CD14-positive monocyte (primary cell): ENCODE results near the gene TNFRSF19. TPM values are rescaled to one million over a fixed set of nuclear protein-coding genes. Genes with fewer than 3 reads are reported as not detected.

Experiments
- DNase-seq, 3 donors: peaks; one replicate each; pipeline ENCODE4 v3.0.0-alpha.2; 2011 to 2022
- H2AFZ ChIP-seq: 2 replicates; pipeline ENCODE4 v1.6.0; 2012; ENCODE audit warnings: mild to moderate bottlenecking, low read depth, low read length, inconsistent platforms; ENCODE audit not compliant: insufficient read depth, poor library complexity, severe bottlenecking
- H3K27ac ChIP-seq, 2 donors: 1 replicate in 1 of 2; 2 replicates in 1 of 2; pipeline ENCODE4 v1.5.1; 2012 to 2013; ENCODE audit warnings: low read length in 2 of 2, control low read depth in 1 of 2, inconsistent platforms in 1 of 2, low read depth in 1 of 2, mild to moderate bottlenecking in 1 of 2
- H3K27me3 ChIP-seq, 2 donors: one replicate each; pipeline versions ENCODE4 v1.6.0 to v1.6.1; 2011 to 2013; ENCODE audit warnings: low read length in 2 of 2; ENCODE audit not compliant: control insufficient read depth in 2 of 2, insufficient read depth in 2 of 2
- H3K36me3 ChIP-seq, 2 donors: replicated peaks in 1 of 2; 1 replicate in 1 of 2; 2 replicates in 1 of 2; pipeline versions ENCODE4 v1.5.1 to v1.6.1; 2012 to 2013; ENCODE audit warnings: low read length in 2 of 2, control low read depth in 1 of 2, inconsistent platforms in 1 of 2, mild to moderate bottlenecking in 1 of 2; ENCODE audit not compliant: insufficient read depth in 2 of 2, control insufficient read depth in 1 of 2
- H3K4me1 ChIP-seq, 2 donors: 1 replicate in 1 of 2; 2 replicates in 1 of 2; pipeline versions ENCODE4 v1.5.1 to v1.6.1; 2012 to 2013; ENCODE audit warnings: low read length in 2 of 2, control low read depth in 1 of 2, inconsistent platforms in 1 of 2, mild to moderate bottlenecking in 1 of 2, moderate library complexity in 1 of 2; ENCODE audit not compliant: insufficient read depth in 2 of 2, control insufficient read depth in 1 of 2
- H3K4me2 ChIP-seq: replicated peaks from 2 replicates; pipeline ENCODE3; 2012; ENCODE audit warnings: low read length, moderate library complexity, mild to moderate bottlenecking; ENCODE audit not compliant: poor library complexity, severe bottlenecking; ENCODE audit errors: extremely low read depth
- H3K4me3 ChIP-seq, 3 experiments: fragments of 200-600 bp in 1 of 3; sonication (generic) in 1 of 3; replicated peaks in 1 of 3; 1 replicate in 2 of 3; 2 replicates in 1 of 3; pipeline ENCODE4 v1.5.1; 2011 to 2013; ENCODE audit warnings: low read length in 3 of 3, mild to moderate bottlenecking in 3 of 3, control low read depth in 2 of 3, low read depth in 2 of 3, inconsistent platforms in 1 of 3, moderate library complexity in 1 of 3
- H3K79me2 ChIP-seq: 2 replicates; pipeline ENCODE4 v1.6.0; 2012; ENCODE audit warnings: mild to moderate bottlenecking, control low read depth, inconsistent platforms, low read length, moderate library complexity; ENCODE audit not compliant: insufficient read depth
- H3K9ac ChIP-seq: 2 replicates; pipeline ENCODE4 v1.6.0; 2017; ENCODE audit warnings: low read length, mild to moderate bottlenecking; ENCODE audit not compliant: insufficient read depth, poor library complexity, severe bottlenecking
- H3K9me3 ChIP-seq, 2 donors: replicated peaks in 1 of 2; 1 replicate in 1 of 2; 2 replicates in 1 of 2; pipeline versions ENCODE4 v1.5.1 to v1.6.1; 2012 to 2013; ENCODE audit warnings: low read length in 2 of 2, control low read depth in 1 of 2; ENCODE audit not compliant: control insufficient read depth in 1 of 2, insufficient read depth in 1 of 2
- H4K20me1 ChIP-seq: 2 replicates; pipeline ENCODE4 v1.6.0; 2012; ENCODE audit warnings: mild to moderate bottlenecking, low read length, control low read depth, moderate library complexity; ENCODE audit not compliant: insufficient read depth
- H3K27ac Mint-ChIP-seq, 7 donors: one replicate each; pipeline ENCODE4 v1.8.0; 2020; ENCODE audit warnings: mild to moderate bottlenecking in 7 of 7, mixed read lengths in 7 of 7, moderate library complexity in 6 of 7, inconsistent platforms in 2 of 7
- H3K27me3 Mint-ChIP-seq, 3 donors: one replicate each; pipeline ENCODE4 v1.8.0; 2021 to 2022; ENCODE audit warnings: low read depth in 3 of 3, mild to moderate bottlenecking in 3 of 3, mixed read lengths in 3 of 3, moderate library complexity in 3 of 3, inconsistent platforms in 1 of 3
- H3K36me3 Mint-ChIP-seq, 2 donors: one replicate each; pipeline ENCODE4 v1.8.0; 2020; ENCODE audit warnings: mixed read lengths in 2 of 2, inconsistent platforms in 1 of 2, mild to moderate bottlenecking in 1 of 2
- H3K4me1 Mint-ChIP-seq: one replicate; pipeline ENCODE4 v1.8.0; 2020; ENCODE audit warnings: mild to moderate bottlenecking, mixed read lengths
- H3K4me3 Mint-ChIP-seq, 2 donors: one replicate each; pipeline ENCODE4 v1.8.0; 2020; ENCODE audit warnings: mild to moderate bottlenecking in 2 of 2, mixed read lengths in 2 of 2, moderate library complexity in 1 of 2
- H3K9me3 Mint-ChIP-seq, 7 donors: one replicate each; pipeline ENCODE4 v1.8.0; 2020 to 2022; ENCODE audit warnings: mixed read lengths in 7 of 7, mild to moderate bottlenecking in 6 of 7, moderate library complexity in 6 of 7, inconsistent platforms in 2 of 7
- whole genome bisulfite sequencing: methylation state at CpG from one replicate; pipeline ENCODE4 v1.1.5; 2013; ENCODE audit warnings: missing lambda C conversion rate; ENCODE audit not compliant: insufficient coverage; 5-methylcytosine and 5-hydroxymethylcytosine counted together
- intact Hi-C, 2 donors: fragments of 100-400 bp; cut with micrococcal nuclease; formaldehyde crosslinking; loops; one replicate each; pipeline versions ENCODE4 v1.15.0 to v1.15.1; 2023
- polyA plus RNA-seq, 3 donors: library from polyadenylated mRNA; depleted of rRNA in 1 of 3; unstranded in 2 of 3; stranded (reverse) in 1 of 3; fragments of 300-500 nt in 2 of 3; fragments of >200 nt in 1 of 3; fragmentation: Illumina TruSeq in 2 of 3; gene quantifications; 1 replicate in 2 of 3; 2 replicates in 1 of 3; pipeline ENCODE4 v1.2.3, GENCODE V29; 2012 to 2021
- TF ChIP-seq, protein P1 (sequence below): fragments of 200-600 bp; IDR thresholded peaks from one replicate; pipeline ENCODE4 v1.8.0; 2022; ENCODE audit warnings: antibody characterized with exemption, mild to moderate bottlenecking

TNFRSF19 gene
- polyA plus RNA-seq, 3 donors, result 0.11 TPM; not detected in 2

DNA sequence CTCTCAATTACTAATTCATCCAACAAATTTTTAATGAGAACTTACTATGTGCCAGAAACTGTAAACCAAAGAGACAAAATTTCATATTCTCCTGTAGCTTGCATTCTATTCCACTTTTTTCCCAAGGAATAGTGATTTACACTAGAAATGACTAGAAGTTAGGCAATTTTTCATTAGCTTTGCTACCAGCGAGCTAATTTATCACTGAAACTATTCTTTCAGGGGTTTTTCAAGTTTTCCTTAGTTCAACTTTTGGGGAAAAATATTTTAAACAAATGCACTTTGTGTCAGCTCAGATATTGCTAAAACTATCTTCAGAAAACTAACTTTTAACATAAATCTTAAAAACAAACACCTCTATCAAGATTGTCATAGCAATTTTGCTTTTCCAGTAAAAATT, 5.4 kb downstream of the TNFRSF19 start:
- TF ChIP-seq, protein P1, sequence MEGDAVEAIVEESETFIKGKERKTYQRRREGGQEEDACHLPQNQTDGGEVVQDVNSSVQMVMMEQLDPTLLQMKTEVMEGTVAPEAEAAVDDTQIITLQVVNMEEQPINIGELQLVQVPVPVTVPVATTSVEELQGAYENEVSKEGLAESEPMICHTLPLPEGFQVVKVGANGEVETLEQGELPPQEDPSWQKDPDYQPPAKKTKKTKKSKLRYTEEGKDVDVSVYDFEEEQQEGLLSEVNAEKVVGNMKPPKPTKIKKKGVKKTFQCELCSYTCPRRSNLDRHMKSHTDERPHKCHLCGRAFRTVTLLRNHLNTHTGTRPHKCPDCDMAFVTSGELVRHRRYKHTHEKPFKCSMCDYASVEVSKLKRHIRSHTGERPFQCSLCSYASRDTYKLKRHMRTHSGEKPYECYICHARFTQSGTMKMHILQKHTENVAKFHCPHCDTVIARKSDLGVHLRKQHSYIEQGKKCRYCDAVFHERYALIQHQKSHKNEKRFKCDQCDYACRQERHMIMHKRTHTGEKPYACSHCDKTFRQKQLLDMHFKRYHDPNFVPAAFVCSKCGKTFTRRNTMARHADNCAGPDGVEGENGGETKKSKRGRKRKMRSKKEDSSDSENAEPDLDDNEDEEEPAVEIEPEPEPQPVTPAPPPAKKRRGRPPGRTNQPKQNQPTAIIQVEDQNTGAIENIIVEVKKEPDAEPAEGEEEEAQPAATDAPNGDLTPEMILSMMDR, result no peak
- Histone ChIP-seq H3K27ac (no peak overlapping the region), H3K27me3 (peaks cover 25 to 46% of the 10 kb centered on the region in 2 donors), H3K4me2 (no peak overlapping the region), H3K4me3 (no peak overlapping the region), H3K9me3 (no peaks in the 10 kb centered on the region), H3K79me2 (no peaks in the 10 kb centered on the region), H4K20me1 (no peaks in the 10 kb centered on the region), H2AFZ (no peak overlapping the region), H3K9ac (no peak overlapping the region), H3K36me3 (no peaks in the 10 kb centered on the region), H3K4me1 (peaks cover 14 to 16% of the 10 kb centered on the region in 2 donors)
- H3K9me3 Mint-ChIP-seq, result peaks cover 0 to 3% (median 0%) of the 10 kb centered on the region in 7 donors
- no peak overlapping the region for H3K4me3 Mint-ChIP-seq
- H3K27me3 Mint-ChIP-seq, result peaks cover 18 to 41% (median 34%) of the 10 kb centered on the region in 3 donors
- no peak overlapping the region for H3K27ac Mint-ChIP-seq
- H3K4me1 Mint-ChIP-seq, result peaks cover 12% of the 10 kb centered on the region
- intact Hi-C loops, result loop anchor here in 1 of 2 donors (5.0 to 10.0 kb wide), 2 partner anchors 198 to 309 kb away; partner anchors contain the start of gene MIPEP
- peaks cover 0 to 6% of the 10 kb centered on the region in 2 donors for H3K36me3 Mint-ChIP-seq
- WGBS, result no CpG with 5 or more reads among the region's 1 CpG
- no peak for DNase-seq

DNA sequence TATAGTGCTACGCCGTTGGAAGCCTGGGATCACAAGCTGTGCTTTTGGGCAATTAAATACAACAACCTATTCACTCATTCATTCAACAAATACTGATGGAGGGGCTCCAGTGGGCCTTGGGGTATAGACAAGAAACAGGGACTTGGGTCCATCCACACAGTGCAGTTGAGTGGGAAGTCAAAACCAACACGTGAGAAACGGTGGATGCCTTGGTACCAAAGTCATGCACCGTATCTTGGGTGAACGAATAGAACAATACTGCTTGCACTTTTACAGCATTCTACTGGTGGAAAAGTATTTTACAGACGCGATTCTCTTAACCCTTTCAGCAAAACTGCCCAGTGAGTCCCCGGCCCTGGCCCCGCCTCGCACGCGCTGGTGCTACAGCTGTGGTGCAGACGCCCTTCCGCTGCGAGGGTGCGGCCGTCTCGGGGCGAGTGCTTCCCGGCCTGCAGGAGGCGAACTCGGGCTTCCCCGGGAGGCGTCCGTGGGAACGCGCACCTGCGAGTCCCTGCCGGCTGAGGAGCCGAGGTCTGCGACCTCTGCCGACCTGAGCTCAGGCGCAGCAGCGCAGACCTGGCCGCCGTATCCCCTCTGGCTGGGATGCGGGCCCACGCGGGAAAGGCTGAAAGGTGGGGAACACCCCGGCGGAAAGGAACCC, 8.3 kb downstream of the TNFRSF19 start:
- Mint-ChIP-seq H3K27me3 (peaks cover 30 to 47% (median 42%) of the 10 kb centered on the region in 3 donors), H3K9me3 (peaks cover 0 to 3% (median 0%) of the 10 kb centered on the region in 7 donors), H3K4me1 (peaks cover 12% of the 10 kb centered on the region), H3K27ac (peak overlapping the region in 4 of 7 donors; percentile 37 to 50 (median 46)), H3K36me3 (peaks cover 0 to 6% of the 10 kb centered on the region in 2 donors), H3K4me3 (peak overlapping the region; percentile 79 to 90)
- peak overlapping the region; percentile 63 for H3K9ac ChIP-seq
- peak overlapping the region; percentile 49 to 87 (median 87) for H3K4me3 ChIP-seq
- TF ChIP-seq, protein P1, result peak; percentile 71
- no peaks in the 10 kb centered on the region for H3K79me2 ChIP-seq
- peak overlapping the region in 1 of 2 donors; percentile 71 for H3K27ac ChIP-seq
- intact Hi-C loops, result loop anchor here in 1 of 2 donors (5.0 to 10.0 kb wide), 2 partner anchors 201 to 306 kb away; partner anchors contain the start of gene MIPEP
- peak; percentile 23 to 41 (median 39) for DNase-seq
- H4K20me1 ChIP-seq, result no peaks in the 10 kb centered on the region
- H2AFZ ChIP-seq, result peak overlapping the region; percentile 91
- no peaks in the 10 kb centered on the region for H3K36me3 ChIP-seq
- peaks cover 14 to 16% of the 10 kb centered on the region in 2 donors for H3K4me1 ChIP-seq
- H3K4me2 ChIP-seq, result peak overlapping the region; percentile 97
- H3K27me3 ChIP-seq, result peaks cover 17 to 35% of the 10 kb centered on the region in 2 donors
- no peaks in the 10 kb centered on the region for H3K9me3 ChIP-seq
- under 1% methylated on average over 40 of the region's 42 CpGs for WGBS
